Panc1 (cell line): ENCODE measurements around the gene KIF27. TPM values are rescaled to one million over a fixed set of nuclear protein-coding genes. Genes with fewer than 3 reads are reported as not detected.

Experiments
- ATAC-seq: fragments of 200-7000 bp; cut with Tn5 transposase; 2 replicates; pipeline ENCODE4 v1.9.1; 2020; ENCODE audit warnings: mild to moderate bottlenecking, moderate library complexity
- BruUV-seq: library from RNA; stranded (reverse); fragments of 400-500 nt; replicated peaks from 2 replicates; lab custom pipeline; 2021; lab: Mats Ljungman, UMichigan
- CTCF ChIA-PET: fragments of 300-600 bp; sonication (Branson Sonifier 250); formaldehyde crosslinking; loops from one replicate; lab custom pipeline; 2022; ENCODE audit warnings: antibody characterized with exemption; lab: Charles Lee
- POLR2A ChIA-PET: fragments of 300-600 bp; sonication (Branson Sonifier 250); formaldehyde crosslinking; loops from one replicate; lab custom pipeline; 2022; ENCODE audit warnings: antibody characterized with exemption; lab: Charles Lee
- DNase-seq: peaks from one replicate; pipeline ENCODE4 v3.0.0-alpha.2; 2010; ENCODE audit warnings: low read depth, low spot score
- H3K27ac ChIP-seq: 2 replicates; pipeline ENCODE4 v1.5.1; 2011; ENCODE audit warnings: mild to moderate bottlenecking, low read length, inconsistent platforms
- H3K27me3 ChIP-seq: fragments of 200-500 bp; sonication (Bioruptor generic); 2 replicates; pipeline ENCODE4 v1.6.0; 2014; ENCODE audit warnings: low read length, inconsistent platforms; ENCODE audit not compliant: control insufficient read depth, insufficient read depth
- H3K36me3 ChIP-seq: fragments of 200-500 bp; sonication (Bioruptor generic); 2 replicates; pipeline ENCODE4 v1.5.1; 2014; ENCODE audit warnings: inconsistent platforms, mild to moderate bottlenecking, low read length, moderate library complexity; ENCODE audit not compliant: control insufficient read depth, insufficient read depth
- H3K4me1 ChIP-seq: 2 replicates; pipeline ENCODE4 v1.5.1; 2011; ENCODE audit warnings: inconsistent platforms, mild to moderate bottlenecking, low read length, moderate library complexity; ENCODE audit not compliant: control insufficient read depth, insufficient read depth
- H3K4me3 ChIP-seq, 2 experiments: 2 replicates each; pipeline ENCODE4 v1.5.1; 2011 to 2012; ENCODE audit warnings: low read depth in 2 of 2, low read length in 2 of 2, mild to moderate bottlenecking in 2 of 2, inconsistent platforms in 1 of 2, moderate library complexity in 1 of 2
- H3K9me3 ChIP-seq: fragments of 200-500 bp; sonication (Bioruptor generic); 2 replicates; pipeline ENCODE4 v1.5.1; 2014; ENCODE audit warnings: low read depth, mild to moderate bottlenecking, inconsistent platforms, low read length, moderate library complexity; ENCODE audit not compliant: control insufficient read depth, insufficient read depth
- CTCF ChIP-seq: fragments of 450-650 bp; IDR thresholded peaks from 2 replicates; pipeline ENCODE4 v1.5.1; 2017; ENCODE audit warnings: mild to moderate bottlenecking
- POLR2AphosphoS5 ChIP-seq: IDR thresholded peaks from 2 replicates; pipeline ENCODE4 v1.6.1; 2012; ENCODE audit warnings: mild to moderate bottlenecking, low read depth, low read length, moderate library complexity
- REST ChIP-seq, 2 experiments: IDR thresholded peaks; 2 replicates each; pipeline ENCODE4 v1.6.1; 2011 to 2012; ENCODE audit warnings: low read depth in 2 of 2, control low read depth in 1 of 2, low read length in 1 of 2, mild to moderate bottlenecking in 1 of 2, moderate library complexity in 1 of 2; ENCODE audit not compliant: insufficient read depth in 1 of 2
- SIN3A ChIP-seq: IDR thresholded peaks from 2 replicates; pipeline ENCODE4 v1.6.1; 2012; ENCODE audit warnings: low read depth, mild to moderate bottlenecking, low read length, moderate library complexity, borderline replicate concordance; ENCODE audit not compliant: insufficient read depth
- TCF7L2 ChIP-seq: IDR thresholded peaks from 2 replicates; pipeline ENCODE4 v1.6.1; 2011; ENCODE audit warnings: mild to moderate bottlenecking, low read depth, low read length, inconsistent platforms
- in situ Hi-C: cut with HindIII; loops from 2 replicates; pipeline ENCODE4 v1.10.0; 2016; ENCODE audit warnings: low sequenced_read_pairs, low pct_unique_long_range_greater_than_20kb
- intact Hi-C: fragments of 100-400 bp; cut with micrococcal nuclease; formaldehyde crosslinking; loops from one replicate; pipeline ENCODE4 v1.10.0; 2022; ENCODE audit not compliant: unreplicated experiment
- total RNA-seq: library from RNA; stranded (reverse); gene quantifications from one replicate; pipeline ENCODE4 v1.2.1, GENCODE V29; 2021; ENCODE audit not compliant: unreplicated experiment

Gene KIF27
- total RNA-seq, 1 experiment from 2014 or later: 3.4 TPM

- Histone ChIP-seq H3K36me3 (no peaks in the 10 kb centered on the region), H3K4me1 (no peaks in the 10 kb centered on the region), H3K27me3 (no peaks in the 10 kb centered on the region), H3K9me3 (no peaks in the 10 kb centered on the region), H3K27ac (no peak overlapping the region), H3K4me3 (no peak overlapping the region)
- no peak for TF ChIP-seq CTCF
- TF ChIP-seq SIN3A: no peak
- TF ChIP-seq TCF7L2: no peak
- TF ChIP-seq POLR2AphosphoS5: no peak
- TF ChIP-seq REST (IDR thresholded peaks at IDR 0.05; ENCODE audit: insufficient read depth in 1 of 2, low read depth in 2 of 2, low read length in 1 of 2): no peak
- no TSS peak for BruUV-seq
- POLR2A ChIA-PET: no interaction called here
- no peak for ATAC-seq
- no peak for DNase-seq
- CTCF ChIA-PET: no interaction called here
- in situ Hi-C loops (no loop called here), intact Hi-C loops (no loop called here)
These were observed 120.8 kb downstream of the KIF27 start for GRCh38 chr9:83800236-83801033.

- in situ Hi-C loops: no loop called here
- Histone ChIP-seq H3K4me3 (no peak overlapping the region), H3K27ac (no peak overlapping the region), H3K36me3 (no peaks in the 10 kb centered on the region; the same call in 1 of the 2 replicates), H3K4me1 (no peaks in the 10 kb centered on the region), H3K27me3 (no peaks in the 10 kb centered on the region), H3K9me3 (no peaks in the 10 kb centered on the region)
- no TSS peak for BruUV-seq
- ChIA-PET POLR2A (no interaction called here), CTCF (no interaction called here)
- DNase-seq (no peak), ATAC-seq (no peak)
- intact Hi-C loops: no loop called here
- TF ChIP-seq TCF7L2: no peak
- TF ChIP-seq CTCF: no peak
- no peak for TF ChIP-seq REST (IDR thresholded peaks at IDR 0.05; ENCODE audit: insufficient read depth in 1 of 2, low read depth in 2 of 2, low read length in 1 of 2)
- no peak for TF ChIP-seq POLR2AphosphoS5
These were observed 127.2 kb downstream of the KIF27 start for GRCh38 chr9:83794051-83794450.
